Mammary epithelial cell (primary cell): ENCODE measurements around the gene ZNF821.

ENCODE experiments used
- EZH2 ChIP-seq: IDR thresholded peaks from 2 replicates; pipeline ENCODE4 v1.6.1; 2012; ENCODE audit warnings: low read length, inconsistent platforms, borderline replicate concordance
- TF ChIP-seq, protein P1 (sequence below), 2 donors: IDR thresholded peaks in 1 of 2; conservative IDR thresholded peaks in 1 of 2; 2 replicates each; pipeline ENCODE4 v1.5.1; 2011 to 2012; ENCODE audit warnings: inconsistent platforms in 2 of 2, low read length in 2 of 2, mild to moderate bottlenecking in 2 of 2, control low read depth in 1 of 2, low read depth in 1 of 2; ENCODE audit not compliant: insufficient read depth in 1 of 2; ENCODE audit errors: extremely low read depth in 1 of 2

DNA sequence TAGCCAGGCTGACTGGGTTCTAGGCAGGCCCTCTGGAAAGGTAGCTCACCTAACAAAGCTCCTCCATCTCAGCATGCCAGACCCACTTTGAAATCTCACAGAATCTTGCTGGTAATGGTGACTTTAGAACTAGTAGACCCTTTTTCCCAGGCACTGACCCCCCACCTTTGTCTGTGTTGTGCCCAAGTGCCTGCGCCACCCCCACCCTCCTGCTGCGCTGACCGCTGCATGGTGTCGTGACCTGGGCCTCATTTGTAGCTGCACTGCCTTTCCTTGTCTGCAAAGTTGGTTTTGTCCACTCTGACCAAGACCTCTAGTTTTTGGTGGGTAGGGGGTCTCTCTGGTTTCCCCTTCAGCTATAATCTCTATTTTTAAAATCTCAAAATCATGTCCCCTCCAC, 31.4 kb downstream of the ZNF821 start:
- no peak for TF ChIP-seq EZH2
- TF ChIP-seq, protein P1, sequence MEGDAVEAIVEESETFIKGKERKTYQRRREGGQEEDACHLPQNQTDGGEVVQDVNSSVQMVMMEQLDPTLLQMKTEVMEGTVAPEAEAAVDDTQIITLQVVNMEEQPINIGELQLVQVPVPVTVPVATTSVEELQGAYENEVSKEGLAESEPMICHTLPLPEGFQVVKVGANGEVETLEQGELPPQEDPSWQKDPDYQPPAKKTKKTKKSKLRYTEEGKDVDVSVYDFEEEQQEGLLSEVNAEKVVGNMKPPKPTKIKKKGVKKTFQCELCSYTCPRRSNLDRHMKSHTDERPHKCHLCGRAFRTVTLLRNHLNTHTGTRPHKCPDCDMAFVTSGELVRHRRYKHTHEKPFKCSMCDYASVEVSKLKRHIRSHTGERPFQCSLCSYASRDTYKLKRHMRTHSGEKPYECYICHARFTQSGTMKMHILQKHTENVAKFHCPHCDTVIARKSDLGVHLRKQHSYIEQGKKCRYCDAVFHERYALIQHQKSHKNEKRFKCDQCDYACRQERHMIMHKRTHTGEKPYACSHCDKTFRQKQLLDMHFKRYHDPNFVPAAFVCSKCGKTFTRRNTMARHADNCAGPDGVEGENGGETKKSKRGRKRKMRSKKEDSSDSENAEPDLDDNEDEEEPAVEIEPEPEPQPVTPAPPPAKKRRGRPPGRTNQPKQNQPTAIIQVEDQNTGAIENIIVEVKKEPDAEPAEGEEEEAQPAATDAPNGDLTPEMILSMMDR (conservative IDR thresholded peaks at IDR 0.05 in 1 of 2, IDR thresholded peaks at IDR 0.05 in 1 of 2; ENCODE audit: extremely low read depth in 1 of 2, insufficient read depth in 1 of 2, low read depth in 1 of 2, low read length in 2 of 2) = no peak
